ENCODE data around the gene FBN2. TPM values are rescaled to one million over a fixed set of nuclear protein-coding genes. Genes with fewer than 3 reads are reported as not detected.

FBN2 gene
- total and polyA plus RNA-seq, 2 of the 4 experiments (the other 2 are of a cell fraction), result 26.7 to 69.0 TPM

GRCh38 chr5:128234928-128235641 is 303.0 kb downstream of the FBN2 start:
- H3K9me3 ChIP-seq (ENCODE audit: control insufficient read depth, insufficient read depth, low read length), result no peaks in the 10 kb centered on the region
- H4K20me1 ChIP-seq (ENCODE audit: insufficient read depth, low read length), result no peaks in the 10 kb centered on the region
- H3K4me2 ChIP-seq (ENCODE audit: low read depth, low read length), result no peak overlapping the region
- no peak overlapping the region for H2BK5ac ChIP-seq (ENCODE audit: low read depth, low read length, poor library complexity, severe bottlenecking)
- no peak overlapping the region for H3K9ac ChIP-seq (ENCODE audit: low read depth, low read length)
- TF ChIP-seq MXI1 (IDR thresholded peaks at IDR 0.05; ENCODE audit: borderline replicate concordance, low read depth, low read length) (no peak), CTCF (conservative IDR thresholded peaks at IDR 0.05; ENCODE audit: low read depth, low read length) (no peak), RCOR1 (IDR thresholded peaks at IDR 0.05; ENCODE audit: insufficient replicate concordance, low read length) (no peak), SMC3 (IDR thresholded peaks at IDR 0.05; ENCODE audit: low read depth, low read length) (no peak), FOS (IDR thresholded peaks at IDR 0.05; ENCODE audit: low read depth, low read length) (no peak), BHLHE40 (IDR thresholded peaks at IDR 0.05; ENCODE audit: low read depth, low read length) (no peak), RAD21 (IDR thresholded peaks at IDR 0.05; ENCODE audit: low read length) (no peak), CHD1 (IDR thresholded peaks at IDR 0.05; ENCODE audit: low read depth, low read length) (no peak), POLR2A (IDR thresholded peaks at IDR 0.05; ENCODE audit: low read depth, low read length) (no peak), MAZ (IDR thresholded peaks at IDR 0.05; ENCODE audit: borderline replicate concordance, low read depth, low read length) (no peak), CEBPB (IDR thresholded peaks at IDR 0.05; ENCODE audit: low read depth, low read length) (no peak), NFE2L2 (IDR thresholded peaks at IDR 0.05; ENCODE audit: low read depth, low read length) (no peak), RFX5 (IDR thresholded peaks at IDR 0.05; ENCODE audit: low read depth, low read length) (no peak), MAFK (IDR thresholded peaks at IDR 0.05; ENCODE audit: low read depth, low read length) (no peak)
- TF ChIP-seq, protein P1, sequence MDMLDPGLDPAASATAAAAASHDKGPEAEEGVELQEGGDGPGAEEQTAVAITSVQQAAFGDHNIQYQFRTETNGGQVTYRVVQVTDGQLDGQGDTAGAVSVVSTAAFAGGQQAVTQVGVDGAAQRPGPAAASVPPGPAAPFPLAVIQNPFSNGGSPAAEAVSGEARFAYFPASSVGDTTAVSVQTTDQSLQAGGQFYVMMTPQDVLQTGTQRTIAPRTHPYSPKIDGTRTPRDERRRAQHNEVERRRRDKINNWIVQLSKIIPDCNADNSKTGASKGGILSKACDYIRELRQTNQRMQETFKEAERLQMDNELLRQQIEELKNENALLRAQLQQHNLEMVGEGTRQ (IDR thresholded peaks at IDR 0.05; ENCODE audit: low read depth, low read length), result no peak
- TF ChIP-seq, protein P2, sequence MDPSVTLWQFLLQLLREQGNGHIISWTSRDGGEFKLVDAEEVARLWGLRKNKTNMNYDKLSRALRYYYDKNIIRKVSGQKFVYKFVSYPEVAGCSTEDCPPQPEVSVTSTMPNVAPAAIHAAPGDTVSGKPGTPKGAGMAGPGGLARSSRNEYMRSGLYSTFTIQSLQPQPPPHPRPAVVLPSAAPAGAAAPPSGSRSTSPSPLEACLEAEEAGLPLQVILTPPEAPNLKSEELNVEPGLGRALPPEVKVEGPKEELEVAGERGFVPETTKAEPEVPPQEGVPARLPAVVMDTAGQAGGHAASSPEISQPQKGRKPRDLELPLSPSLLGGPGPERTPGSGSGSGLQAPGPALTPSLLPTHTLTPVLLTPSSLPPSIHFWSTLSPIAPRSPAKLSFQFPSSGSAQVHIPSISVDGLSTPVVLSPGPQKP (IDR thresholded peaks at IDR 0.05; ENCODE audit: borderline replicate concordance, low read depth, low read length), result no peak
- no peaks in the 10 kb centered on the region for H3K27me3 ChIP-seq (ENCODE audit: control insufficient read depth, insufficient read depth, low read length)
- H3K9me1 ChIP-seq (ENCODE audit: insufficient read depth, low read length), result no peaks in the 10 kb centered on the region
- no peak overlapping the region for H3K56ac ChIP-seq (ENCODE audit: extremely low read depth, insufficient read depth, low read length)
- no peak overlapping the region for H4K5ac ChIP-seq (ENCODE audit: low read depth, low read length)
- no peak overlapping the region for H2BK120ac ChIP-seq (ENCODE audit: low read depth, low read length)
- no peak overlapping the region for H3K23ac ChIP-seq (ENCODE audit: low read depth, low read length)
- no peak overlapping the region for H2AFZ ChIP-seq (replicated peaks; ENCODE audit: low read length, poor library complexity)
- DNase-seq (no peak), ATAC-seq (ENCODE audit: low read depth) (no peak)
- H3K4ac ChIP-seq (ENCODE audit: low read depth, low read length), result no peak overlapping the region
- H3K4me3 ChIP-seq (ENCODE audit: insufficient read depth, low read depth, low read length), result no peak overlapping the region
- in situ Hi-C loops (cut with MboI; ENCODE audit: low sequenced_read_pairs), result no loop called here
- no peak overlapping the region for H3K18ac ChIP-seq (ENCODE audit: low read depth, low read length)
- H4K8ac ChIP-seq (ENCODE audit: low read depth in 2 of 2, low read length in 2 of 2), result no peak overlapping the region
- WGBS, 2 experiments (ENCODE audit: extremely low coverage in 2 of 2, insufficient read length in 1 of 2), result no CpG with 5 or more reads among the region's 7 CpGs
- no peak overlapping the region for H4K91ac ChIP-seq (ENCODE audit: insufficient read depth, low read depth, low read length)
- no TSS peak for BruUV-seq (replicated peaks)
- POLR2A ChIA-PET (ENCODE audit: unreplicated experiment), result no interaction called here
- H3K4me1 ChIP-seq (ENCODE audit: control insufficient read depth, insufficient read depth, low read length), result no peaks in the 10 kb centered on the region
- H3K27ac ChIP-seq (ENCODE audit: insufficient read depth, low read length), result no peak overlapping the region
- no peak overlapping the region for H2BK15ac ChIP-seq (ENCODE audit: low read depth, low read length)
- no peaks in the 10 kb centered on the region for H3K79me1 ChIP-seq (ENCODE audit: low read depth in 1 of 2, low read length in 2 of 2)
- no peak overlapping the region for H2AK9ac ChIP-seq (replicated peaks; ENCODE audit: low read depth, low read length, poor library complexity)
- H3K14ac ChIP-seq (replicated peaks; ENCODE audit: low read depth, low read length), result no peak overlapping the region
- intact Hi-C loops (cut with micrococcal nuclease), result no loop called here
- dilution Hi-C loops (cut with HindIII; ENCODE audit: low sequenced_read_pairs, unreplicated experiment), result no loop called here
- no peak overlapping the region for H2AK5ac ChIP-seq (ENCODE audit: low read depth, low read length)
- H2BK20ac ChIP-seq (ENCODE audit: low read depth, low read length), result no peak overlapping the region
- no peaks in the 10 kb centered on the region for H3K36me3 ChIP-seq (ENCODE audit: control insufficient read depth, insufficient read depth, low read length)
- CTCF ChIA-PET, result interaction anchor here (0.7 kb wide), 1 partner anchor 18 kb away, joined by 4 read pairs; no protein-coding TSS in a partner anchor
